ENCODE data around the gene SFRP4.
"Not testable (repeated sequence)": the region's sequence is repeated elsewhere in the genome, so short reads cannot be mapped to it uniquely, and the experiment has no call there.

SFRP4 gene

DNA sequence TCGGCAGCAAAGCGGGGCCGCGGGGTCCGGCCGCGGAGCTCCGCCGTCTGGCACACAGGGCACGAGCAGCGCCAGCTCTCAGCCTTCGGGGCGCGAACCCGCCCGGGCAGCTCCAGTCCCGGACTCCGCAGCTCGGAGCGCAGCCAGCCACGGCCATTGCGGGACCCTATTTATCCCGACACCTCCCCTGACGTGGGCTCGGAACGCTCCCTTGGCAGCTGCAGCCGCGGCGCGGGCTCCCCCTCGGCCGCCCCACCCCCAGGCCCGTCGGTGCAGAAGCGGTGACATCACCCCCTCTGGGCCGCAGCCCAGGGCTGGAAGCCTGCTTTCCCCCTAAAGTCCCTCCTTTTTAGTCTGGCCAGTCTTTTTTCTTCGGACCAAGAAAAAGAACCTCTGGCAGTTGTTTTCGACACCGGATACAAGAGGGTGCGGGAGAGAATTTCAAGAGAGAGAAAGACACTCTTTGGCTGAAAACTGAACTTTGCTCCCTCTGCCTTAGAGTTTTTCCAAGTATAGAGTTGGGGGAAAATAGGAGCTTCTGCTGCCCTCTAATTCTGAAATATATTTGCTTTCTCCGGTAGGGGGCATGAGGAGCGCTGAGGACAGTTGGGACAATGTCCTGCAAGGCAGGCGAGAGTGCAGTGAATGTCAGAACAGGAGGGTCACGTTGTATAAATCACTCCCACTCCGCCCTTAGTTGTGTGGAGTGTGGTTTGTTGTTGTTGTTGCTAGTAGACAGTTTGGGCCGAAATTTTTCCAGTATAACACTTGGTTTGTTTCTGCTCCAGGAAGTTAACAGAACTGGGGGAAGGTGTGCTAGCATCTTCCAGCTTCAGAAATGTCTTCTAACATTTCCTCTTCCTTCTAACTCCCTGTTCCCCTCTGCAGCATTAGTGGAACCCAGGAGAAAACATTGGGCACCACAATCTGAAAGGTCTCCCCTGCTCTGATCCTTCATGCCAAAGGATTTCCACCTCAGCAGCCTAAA, at the start of gene SFRP4:
Gene SFRP4 (minus strand): TSS at position 145 of the 988 bp plus-strand sequence. CDS start 280 bp downstream, outside the sequence.
- DNase-seq: peak; percentile 14

DNA sequence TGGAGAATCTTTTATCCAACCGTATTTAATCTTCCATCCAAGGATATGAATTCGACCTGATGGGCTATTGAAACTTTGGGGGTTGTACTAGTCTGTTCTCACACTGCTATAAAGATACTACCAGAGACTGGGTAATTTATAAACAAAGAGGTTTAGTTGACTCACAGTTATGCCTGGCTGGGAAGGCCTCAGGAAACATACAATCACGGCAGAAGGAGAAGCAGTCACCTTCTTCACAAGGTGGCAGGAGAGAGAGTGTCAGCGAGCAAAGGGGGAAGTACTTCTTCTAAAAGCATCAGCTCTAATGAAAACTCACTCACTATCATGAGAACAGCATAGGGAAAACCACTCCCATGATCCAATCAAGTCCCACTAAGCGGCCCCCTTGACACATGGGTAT, 47.6 kb upstream of the SFRP4 start:
- no peak for DNase-seq

- no peak for DNase-seq
Observed at GRCh38 chr7:37961251-37961650, 44.6 kb upstream of the SFRP4 start.

DNA sequence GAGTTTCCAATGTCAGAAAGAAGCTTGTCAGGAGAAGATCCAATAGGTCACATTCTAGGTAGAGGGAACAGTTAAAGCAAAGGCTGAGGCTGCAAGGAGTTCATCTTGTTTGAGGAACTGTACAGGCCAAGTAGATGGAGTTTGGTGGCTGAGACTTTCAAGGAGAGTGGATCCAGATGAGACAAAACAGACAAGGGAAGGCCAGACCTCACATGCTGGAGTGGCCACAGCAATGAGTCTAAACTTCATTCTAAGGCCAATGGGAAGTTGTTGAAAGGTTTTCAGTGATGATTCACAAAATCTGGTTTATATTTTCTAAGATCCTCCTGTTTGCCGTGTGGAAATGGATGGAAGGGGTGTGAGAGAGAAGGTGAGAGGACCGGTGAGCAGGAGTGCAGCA, 43.9 kb upstream of the SFRP4 start:
- no peak for DNase-seq

DNA sequence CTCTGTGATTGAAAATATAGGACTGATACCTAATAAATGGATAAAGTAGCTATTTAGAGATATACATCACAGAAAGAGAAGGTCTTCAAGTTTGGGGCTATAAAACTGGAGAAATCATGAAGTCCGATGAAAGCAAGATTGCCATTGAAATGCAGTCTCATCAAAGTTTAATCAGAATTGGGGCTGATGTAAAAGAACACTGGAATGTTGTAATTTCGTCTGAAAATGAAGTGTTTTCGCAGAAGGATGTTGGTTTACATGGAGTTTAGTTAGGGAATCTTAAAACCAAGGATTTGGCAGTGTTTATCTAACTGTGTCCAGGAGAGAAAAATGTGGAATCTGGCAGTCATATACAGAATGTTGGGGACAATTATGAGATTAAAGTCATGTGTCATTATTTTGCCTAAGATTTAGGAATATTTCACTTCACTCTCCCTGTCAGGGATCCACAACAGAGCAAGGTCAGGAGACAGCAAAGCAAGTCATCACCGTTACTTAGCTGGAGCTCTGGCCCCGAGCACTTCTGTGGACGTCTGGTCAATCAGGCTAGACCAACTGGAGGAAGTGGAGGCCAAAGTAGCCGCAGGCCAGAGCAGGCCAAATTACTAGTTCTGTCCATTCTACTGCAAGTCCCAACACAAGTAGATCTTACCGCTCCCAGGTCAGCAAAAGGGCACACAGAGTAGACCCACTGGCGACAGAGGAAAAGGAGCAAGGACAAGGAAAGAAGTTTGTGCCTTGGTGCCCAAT, 40.8 kb upstream of the SFRP4 start:
- no peak for DNase-seq

GRCh38 chr7:37956791-37957190, 40.2 kb upstream of the SFRP4 start:
- no peak for DNase-seq

GRCh38 chr7:37954217-37954616, 37.6 kb upstream of the SFRP4 start:
- DNase-seq: not testable (repeated sequence)

GRCh38 chr7:37952240-37952639, 35.6 kb upstream of the SFRP4 start:
- no peak for DNase-seq

DNA sequence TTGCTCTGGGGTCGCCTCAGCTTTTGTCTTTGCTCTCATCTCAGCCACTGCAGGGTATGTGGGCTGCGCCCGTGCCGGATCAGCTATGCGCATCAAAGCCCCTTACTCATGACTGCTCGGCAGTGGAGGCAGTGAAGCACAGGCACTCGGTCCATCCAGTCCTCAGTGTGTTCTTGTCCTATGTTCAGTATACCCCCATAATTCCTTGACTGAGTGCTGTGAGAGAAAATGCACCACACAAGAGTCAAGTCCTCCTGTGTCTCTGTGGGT, 31.3 kb upstream of the SFRP4 start:
- no peak for DNase-seq

DNA sequence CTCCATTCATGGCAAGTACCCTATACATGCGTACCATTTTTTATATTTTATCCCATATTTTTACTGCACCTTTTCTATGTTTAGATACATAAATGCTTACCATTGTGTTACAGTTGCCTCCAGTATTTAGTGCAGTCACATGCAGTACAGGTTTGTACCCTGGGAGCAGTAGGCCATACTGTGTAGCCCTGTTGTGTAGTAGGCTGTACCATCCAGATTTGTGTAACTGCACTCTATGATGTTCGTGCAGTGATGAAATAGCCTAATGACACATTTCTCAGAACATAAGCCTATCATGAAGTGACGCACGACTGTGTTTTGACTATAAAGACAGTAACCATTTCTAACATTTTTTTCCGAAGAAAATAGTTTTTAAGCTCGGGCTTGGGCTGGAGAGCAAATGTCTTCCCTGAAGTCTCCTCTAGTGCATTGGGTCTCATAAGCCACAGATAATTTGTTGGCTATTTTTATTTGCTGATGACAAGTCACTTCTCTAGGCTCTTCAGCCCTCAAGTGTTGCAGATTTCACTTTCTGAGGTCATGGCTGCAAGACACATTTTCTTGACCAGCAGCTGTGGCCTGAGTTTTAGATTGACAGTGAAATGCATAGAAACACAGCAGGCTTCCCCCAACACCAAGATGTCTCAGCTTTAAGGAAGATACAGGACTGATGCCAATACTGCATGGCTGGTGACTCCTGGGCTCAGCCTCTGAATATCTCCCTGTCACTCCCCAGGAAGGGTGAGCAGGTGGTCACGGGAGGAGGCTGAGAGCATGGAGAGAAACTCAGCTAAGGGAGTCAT, 30.7 kb upstream of the SFRP4 start:
- no peak for DNase-seq

- DNase-seq: no peak
Observed at GRCh38 chr7:37945336-37945735, 28.7 kb upstream of the SFRP4 start.

DNA sequence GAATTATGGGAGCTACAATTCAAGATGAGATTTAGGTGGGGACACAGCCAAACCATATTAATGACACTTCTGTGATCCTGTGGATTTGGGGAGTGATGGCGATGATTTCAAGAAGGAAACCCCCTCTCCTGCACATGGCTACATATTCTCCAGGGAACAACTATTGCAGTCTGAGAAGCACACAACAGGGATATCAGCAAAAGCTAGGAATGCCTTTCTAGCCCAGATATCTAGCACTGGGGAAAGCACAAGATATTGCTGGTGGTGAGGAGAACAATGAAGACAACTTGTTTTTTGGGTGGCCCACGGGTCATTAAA, 28.1 kb upstream of the SFRP4 start:
- no peak for DNase-seq

GRCh38 chr7:37943905-37944736, 27.5 kb upstream of the SFRP4 start:
- DNase-seq: no peak

DNA sequence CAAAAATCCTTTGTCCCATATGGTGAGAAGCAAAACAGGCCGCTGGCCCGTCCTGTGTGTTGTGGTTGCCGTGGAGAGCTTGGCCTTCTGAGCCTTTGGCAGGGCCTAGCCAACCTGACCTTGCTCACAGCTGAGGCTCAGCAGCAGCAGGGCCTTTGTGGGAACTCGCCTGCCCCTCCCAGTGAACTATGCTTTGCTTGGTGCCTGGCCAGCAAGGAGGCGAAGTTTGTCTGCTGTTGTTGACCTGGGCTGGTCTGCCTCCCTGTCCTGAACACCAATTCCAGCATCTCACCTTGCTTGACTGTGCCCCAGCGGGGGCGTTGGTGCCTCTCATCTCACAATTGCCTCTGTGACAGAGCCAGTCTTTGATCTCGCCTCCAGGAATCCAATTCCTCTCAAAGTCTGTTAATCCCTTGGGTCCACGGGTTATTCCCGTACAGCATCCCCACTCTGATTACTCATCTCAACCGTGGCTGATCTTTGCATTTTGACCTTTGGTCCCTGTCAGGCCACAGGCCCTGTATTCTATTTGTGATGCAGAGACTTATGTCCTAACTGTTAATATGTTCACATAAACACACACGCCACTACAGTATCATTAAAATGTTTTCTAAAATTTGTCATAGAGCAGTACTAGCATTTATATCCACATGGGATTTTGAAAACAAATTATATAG, 26.5 kb upstream of the SFRP4 start:
- no peak for DNase-seq

GRCh38 chr7:37933018-37933566, 16.5 kb upstream of the SFRP4 start:
- no peak for DNase-seq

DNA sequence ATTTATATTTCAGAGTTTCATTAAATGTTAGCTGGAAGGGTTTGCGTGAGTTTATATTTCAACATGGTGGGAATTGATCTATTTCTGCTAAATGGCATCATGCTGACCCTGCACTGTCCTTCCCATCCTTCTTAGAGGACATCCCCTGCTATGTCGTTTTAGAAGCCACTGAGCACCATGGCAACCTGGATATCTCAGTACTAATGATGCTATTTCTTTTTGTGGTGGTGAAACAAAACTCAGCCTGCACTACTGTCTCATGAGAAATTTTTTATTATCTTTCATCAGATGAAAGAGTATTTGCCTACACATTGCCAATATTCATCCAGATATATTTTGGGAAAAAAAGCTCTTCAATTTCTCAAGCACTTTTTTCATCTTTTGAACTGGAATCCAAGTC, 15.9 kb upstream of the SFRP4 start:
- DNase-seq: no peak

- no peak for DNase-seq
Observed at GRCh38 chr7:37930226-37930948, 13.8 kb upstream of the SFRP4 start.

- DNase-seq: no peak
Observed at GRCh38 chr7:37928878-37929277, 12.3 kb upstream of the SFRP4 start.

DNA sequence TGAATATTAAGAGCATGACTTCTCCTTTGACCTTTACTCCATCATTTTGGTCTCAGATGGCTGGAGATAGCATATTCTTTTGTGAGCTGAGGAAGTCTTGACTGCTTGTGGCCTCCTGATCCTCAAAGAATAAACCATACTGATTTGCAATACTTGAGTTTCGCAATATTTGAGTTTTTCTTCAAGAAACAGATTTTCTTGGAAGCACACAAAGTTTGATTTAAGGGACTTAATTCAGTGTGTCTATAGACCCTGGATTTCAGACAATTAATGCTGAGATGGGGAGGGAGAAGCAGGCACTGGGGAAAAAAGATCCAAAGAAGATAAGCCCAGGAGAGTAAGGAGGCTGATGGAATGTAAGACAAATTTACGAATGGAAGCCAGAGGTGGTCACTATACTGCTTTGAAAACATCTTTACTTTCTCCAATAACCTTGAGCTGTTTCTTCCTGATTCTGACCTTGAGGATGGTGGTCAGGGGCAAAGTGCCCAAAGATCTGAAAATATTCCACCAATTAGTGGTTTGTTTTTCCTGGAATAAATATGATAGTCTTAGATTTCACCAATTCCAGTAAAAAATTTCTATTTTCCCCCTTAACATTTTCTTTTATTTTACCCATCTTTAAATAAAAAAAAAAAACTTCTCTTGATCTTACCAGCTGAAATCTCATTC, 11.3 kb upstream of the SFRP4 start:
- no peak for DNase-seq

DNA sequence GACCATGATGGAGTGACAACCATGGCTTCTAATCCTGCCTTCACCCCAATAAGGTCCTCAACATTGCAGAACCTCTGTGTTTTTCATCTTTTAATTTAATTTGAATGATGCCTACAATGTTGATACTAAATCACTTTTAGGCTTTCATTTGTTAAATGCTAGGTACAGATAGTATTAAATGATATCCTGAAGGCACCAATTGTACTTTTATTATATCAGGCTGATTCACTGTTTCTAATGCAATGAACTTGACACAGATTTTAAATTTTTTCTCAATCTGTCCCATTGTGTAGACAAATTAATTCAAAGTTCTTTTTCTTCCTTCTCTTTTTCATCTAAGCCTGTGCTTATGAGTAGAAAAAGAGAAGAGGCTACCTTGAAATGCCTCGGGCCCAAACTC, 9.0 kb upstream of the SFRP4 start:
- no peak for DNase-seq
